GM12891 (cell line): Measurements from ENCODE around the gene DDX52.

Experiments
- POLR2A ChIP-seq: IDR thresholded peaks from 2 replicates; pipeline ENCODE4 v1.6.1; 2011; ENCODE audit warnings: low read depth, low read length, control low read depth
- SPI1 ChIP-seq: IDR thresholded peaks from 2 replicates; pipeline ENCODE4 v1.6.1; 2011; ENCODE audit warnings: low read depth, low read length, control low read depth

DNA sequence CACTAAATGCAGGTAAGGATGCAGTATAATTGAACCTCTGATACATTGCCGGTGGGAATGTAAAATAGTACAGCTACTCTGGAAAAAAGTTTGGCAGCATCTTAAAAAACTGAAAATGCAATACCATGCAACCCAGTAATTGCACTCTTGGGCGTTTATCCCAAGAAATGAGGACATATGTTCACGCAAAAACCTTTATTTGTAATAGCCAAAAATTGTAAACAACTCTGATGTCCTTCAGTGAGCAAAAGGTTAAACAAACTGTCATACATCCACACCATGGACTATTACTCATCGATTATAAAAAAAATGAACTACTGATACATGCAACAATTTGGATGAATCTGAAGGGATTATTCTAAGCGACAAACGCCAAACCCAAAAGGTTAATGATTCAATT is 51.0 kb downstream of the DDX52 start:
- TF ChIP-seq SPI1, result no peak
- no peak for TF ChIP-seq POLR2A
